GM21360 (cell line): ENCODE measurements around the gene HHEX.
"Not testable (repeated sequence)": the region's sequence is repeated elsewhere in the genome, so short reads cannot be mapped to it uniquely, and the experiment has no call there.

Experiments used
- ATAC-seq: cut with Tn5 transposase; IDR thresholded peaks from one replicate; pipeline ENCODE4 v1.9.1; 2021; ENCODE audit warnings: mild to moderate bottlenecking, moderate library complexity; ENCODE audit not compliant: unreplicated experiment

The HHEX gene

DNA sequence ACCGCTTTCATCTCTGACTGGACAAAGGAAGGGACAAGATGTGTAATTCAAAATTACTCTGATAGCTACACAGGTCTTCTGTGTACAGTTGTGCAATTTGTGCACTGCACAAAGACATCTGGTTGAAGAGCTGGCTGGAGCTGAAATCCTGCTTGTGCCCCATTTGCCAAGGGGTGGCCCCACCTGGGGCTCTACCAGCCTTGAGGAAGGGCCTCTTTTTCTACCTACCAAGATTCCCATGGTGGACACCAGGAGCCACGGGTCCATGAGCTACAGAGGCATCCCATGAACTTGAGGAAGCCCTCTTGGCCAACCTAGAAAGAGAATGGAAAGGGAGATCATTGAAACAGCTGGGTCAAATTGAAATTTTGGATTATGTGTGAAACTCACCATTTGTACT lies 43.2 kb downstream of the HHEX start:
- ATAC-seq = no peak

DNA sequence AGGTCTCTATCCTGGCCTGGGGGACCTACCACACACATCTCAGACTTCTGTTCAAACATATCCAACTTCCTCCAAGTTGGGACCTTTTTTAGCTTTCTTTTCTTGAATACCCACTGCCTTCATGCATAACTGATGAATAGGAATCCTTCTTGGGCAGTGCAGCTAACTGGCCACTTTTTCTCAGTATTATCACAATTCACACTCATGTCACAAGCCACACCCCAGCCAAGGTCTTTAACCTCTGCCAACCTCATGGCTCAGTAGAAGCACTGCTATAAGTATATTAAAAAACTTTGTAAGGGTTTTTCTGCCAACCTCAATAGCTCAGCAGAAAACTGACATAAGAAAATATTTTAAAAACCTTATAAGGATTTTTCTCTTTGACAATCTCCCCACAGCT lies 44.5 kb downstream of the HHEX start:
- ATAC-seq = no peak

DNA sequence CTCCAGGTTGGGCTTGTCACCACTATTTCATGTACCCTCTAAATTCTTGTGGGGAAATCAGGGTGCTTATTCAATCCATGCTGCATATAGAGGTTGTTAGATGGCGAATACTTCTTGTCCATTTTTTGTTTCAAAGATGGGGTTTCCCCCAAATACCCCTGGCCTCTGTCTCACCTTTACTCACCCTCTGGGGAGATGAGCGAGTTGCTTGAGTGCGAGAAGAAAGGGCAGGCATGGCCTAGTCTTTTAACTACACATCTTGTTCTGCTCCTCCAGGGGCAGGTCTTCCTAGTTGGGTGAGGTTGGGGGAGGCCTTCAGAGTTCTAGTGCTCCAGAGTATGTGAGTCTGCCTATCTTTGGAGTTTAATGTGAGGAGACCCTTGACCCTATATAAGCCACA lies 46.2 kb downstream of the HHEX start:
- ATAC-seq = no peak

DNA sequence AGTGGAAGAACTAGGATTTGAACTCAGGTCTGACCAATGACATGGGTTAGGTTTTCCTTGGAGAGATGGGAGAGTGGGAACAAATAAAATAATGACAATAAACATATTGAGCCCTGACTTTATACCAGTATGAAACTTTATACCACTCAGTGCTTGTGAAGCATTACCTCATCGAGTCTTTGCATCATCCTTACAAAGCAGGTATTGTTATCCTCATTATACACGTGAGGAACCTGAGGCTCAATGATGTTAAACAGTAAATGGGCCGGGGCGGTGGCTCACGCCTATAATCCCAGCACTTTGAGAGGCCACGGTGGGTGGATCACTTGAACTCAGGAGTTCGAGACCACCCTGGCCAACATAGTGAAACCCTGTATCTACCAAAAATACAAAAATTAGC lies 47.7 kb downstream of the HHEX start:
- ATAC-seq = no peak

DNA sequence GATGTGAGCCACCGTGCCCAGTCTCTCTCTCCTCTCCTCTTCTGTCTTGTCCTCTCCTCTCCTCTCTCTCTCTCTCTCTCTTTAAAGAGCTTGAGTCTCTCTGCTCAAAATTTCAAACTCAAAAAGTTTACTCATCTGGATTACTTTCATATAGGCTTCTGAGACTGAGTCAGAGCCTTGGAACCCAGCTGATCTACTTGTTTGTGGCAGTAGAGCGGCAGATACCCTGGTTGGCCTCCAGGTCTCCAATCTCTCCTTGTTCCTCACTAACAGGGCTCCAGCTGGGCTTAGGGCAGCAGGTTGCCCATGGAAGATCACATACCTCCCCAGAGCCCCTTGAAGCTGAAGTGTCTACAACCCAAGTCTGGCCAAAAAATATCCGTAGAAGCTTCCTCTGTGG lies 51.0 kb downstream of the HHEX start:
- ATAC-seq = no peak

DNA sequence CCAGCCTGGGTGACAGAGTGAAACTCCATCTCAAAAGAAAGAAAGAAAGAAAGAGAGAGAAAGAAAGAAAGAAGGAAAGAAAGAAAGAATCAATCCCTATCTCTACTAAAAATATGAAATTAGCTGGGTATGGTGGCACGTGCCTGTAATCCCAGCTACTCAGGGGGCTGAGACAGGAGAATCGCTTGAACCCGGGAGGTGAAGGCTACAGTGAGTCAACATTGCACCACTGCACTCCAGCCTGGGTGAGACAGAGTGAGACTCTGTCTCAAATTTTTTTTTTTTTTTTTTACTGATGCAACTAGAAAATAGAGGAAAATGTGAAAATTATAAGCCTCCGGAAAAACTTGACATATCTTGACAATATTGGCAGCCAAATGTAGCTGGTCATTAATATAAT lies 52.0 kb downstream of the HHEX start:
- not testable (repeated sequence) for ATAC-seq

DNA sequence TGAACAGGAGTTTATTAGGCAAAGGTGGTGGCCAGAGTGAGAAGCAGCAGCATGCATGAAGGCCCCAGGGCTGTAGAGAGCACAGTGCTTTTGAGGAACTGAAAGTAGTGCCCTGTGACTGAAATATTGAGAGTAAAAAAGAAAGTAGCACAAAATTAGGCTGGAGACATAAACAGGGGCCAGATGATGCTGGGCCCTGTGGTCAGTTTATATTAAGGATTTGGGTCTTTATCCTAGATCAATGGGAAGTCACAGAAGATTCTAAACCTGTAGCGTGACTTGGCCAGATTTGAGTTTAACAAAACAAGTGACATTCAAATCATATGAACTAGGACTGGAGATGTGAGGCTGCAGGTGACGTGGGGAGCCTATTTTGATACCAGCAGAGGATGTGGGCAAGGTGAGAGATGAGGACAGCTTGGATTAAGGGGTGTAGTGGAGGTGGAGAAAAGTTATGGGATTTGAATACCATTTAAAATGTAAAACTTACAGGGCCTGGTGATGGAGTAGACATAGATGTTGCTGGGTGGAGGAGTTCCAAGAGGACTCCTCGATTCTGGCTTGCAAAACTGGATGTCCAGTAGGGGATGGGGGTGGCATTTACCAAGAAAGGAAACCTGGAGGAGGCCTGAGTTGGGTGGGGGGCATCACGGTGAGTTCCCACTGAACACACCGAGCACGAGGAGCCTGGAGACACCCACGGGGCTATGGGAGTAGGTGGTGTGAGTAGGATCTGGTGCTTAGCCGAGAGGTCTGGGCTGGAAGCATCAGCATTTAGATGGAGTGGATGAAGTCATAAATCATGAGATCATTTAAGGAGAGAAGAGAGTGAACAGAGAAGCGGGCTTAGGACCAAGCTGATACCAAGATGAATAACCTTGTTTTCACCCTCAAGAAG lies 52.8 kb downstream of the HHEX start:
- ATAC-seq = peak; percentile 97
